GM19397 (cell line): Measurements from ENCODE around the gene PKLR.
A peak's percentile ranks its signal among the peaks of the same experiment; 100 is the strongest.

Source experiments
- ATAC-seq: cut with Tn5 transposase; IDR thresholded peaks from one replicate; pipeline ENCODE4 v1.9.1; 2021; ENCODE audit warnings: mild to moderate bottlenecking, moderate library complexity; ENCODE audit not compliant: unreplicated experiment

PKLR gene

DNA sequence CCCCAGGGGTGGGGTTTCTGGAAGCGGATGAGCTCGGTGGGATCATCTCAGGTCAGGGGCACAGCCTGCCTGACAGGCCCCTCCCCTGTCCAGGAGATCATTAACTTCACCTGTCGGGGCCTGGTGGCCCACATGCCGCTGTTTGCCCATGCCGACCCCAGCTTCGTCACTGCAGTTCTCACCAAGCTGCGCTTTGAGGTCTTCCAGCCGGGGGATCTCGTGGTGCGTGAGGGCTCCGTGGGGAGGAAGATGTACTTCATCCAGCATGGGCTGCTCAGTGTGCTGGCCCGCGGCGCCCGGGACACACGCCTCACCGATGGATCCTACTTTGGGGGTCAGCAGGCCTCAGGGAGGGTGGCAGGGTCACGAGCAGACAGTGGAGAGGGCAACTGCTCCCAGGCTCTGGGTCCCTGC is 15.6 kb downstream of the PKLR start:
- no peak for ATAC-seq

- no peak for ATAC-seq
Measured at GRCh38 chr1:155285063-155285462, 16.2 kb downstream of the PKLR start.

GRCh38 chr1:155284476-155284875 is 16.8 kb downstream of the PKLR start:
- ATAC-seq, result no peak

GRCh38 chr1:155282488-155283091 is 18.6 kb downstream of the PKLR start:
- no peak for ATAC-seq

- no peak for ATAC-seq
Measured at GRCh38 chr1:155279268-155279667, 22.0 kb downstream of the PKLR start.

DNA sequence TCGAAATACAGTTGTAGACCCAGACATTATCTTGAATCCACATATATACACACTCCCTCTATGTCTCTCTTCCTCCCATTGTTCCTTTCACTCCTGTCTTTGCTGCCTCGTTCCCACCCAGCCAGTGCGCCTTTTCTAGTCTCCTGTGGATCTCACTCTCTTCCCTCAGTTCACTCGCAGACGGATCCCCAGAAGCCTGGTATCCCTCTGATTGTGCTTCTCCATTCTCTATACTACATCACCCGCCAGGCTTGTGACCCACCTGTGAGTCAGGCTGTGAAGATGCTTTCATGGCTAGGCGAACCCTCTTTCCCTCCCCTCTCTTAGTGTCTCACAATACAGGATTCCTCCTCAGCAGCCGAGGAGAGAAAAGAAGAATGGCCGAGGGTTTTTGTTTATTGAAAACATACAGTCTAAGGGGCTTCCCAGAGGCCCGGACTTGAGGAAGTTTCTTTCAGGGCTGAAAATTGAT is 22.5 kb downstream of the PKLR start:
- ATAC-seq, result no peak

- no peak for ATAC-seq
Measured at GRCh38 chr1:155277902-155278688, 23.1 kb downstream of the PKLR start.

- peak; percentile 59 for ATAC-seq
Measured at GRCh38 chr1:155277070-155277901, 24.0 kb downstream of the PKLR start, which contains the start of gene HCN3. Gene HCN3 (plus strand): TSS chr1:155277463. CDS start chr1:155277591, 128 bp downstream.

DNA sequence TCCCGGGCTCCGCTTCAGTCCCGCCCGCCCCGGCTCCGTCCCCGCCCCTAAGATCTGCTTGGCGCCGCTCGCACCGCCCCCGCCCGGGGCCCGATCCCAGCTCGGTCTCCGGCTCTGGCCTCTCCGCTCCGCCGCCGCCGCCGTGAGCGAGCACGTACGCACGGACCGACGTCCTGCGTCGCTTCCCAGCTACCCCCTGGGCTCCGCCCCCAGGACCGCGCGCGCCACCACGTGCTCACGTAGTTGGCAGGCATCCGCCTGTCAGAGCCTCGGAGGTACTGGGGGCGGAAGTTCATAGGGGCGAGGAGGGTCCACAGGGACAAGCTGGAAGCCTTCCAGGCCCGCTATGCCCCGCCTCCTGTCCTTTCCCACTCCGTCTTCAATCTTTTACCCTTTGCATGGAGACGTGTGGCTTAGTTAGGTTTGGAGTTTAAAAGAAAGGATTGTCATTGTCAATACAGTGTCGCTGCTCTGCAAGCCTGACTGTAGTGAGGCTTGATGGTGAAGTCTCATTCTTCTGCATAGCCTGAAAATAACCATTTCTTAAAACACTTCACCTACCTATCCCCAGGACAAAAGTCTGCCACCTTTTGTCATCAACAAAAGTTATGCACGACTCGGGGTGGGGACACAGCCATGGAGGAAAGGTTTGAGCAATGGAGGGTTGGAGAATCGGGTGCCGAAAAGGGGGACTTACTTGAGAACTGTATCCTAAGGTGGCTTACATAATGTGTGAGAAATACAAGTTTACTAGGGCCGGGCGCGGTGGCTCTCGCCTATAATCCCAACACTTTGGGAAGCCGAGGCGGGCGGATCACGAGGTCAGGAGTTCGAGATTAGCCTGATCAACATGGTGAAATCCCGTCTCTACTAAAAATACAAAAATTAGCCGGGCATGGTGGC is 27.6 kb downstream of the PKLR start, which contains the start of gene CLK2:
Gene CLK2, minus strand, starts transcription at position 162 of the 903 bp plus-strand sequence. CDS start 2,527 bp downstream, outside the sequence.
- ATAC-seq, result peak; percentile 82

GRCh38 chr1:155272466-155273342 is 28.5 kb downstream of the PKLR start:
- ATAC-seq, result peak; percentile 33

DNA sequence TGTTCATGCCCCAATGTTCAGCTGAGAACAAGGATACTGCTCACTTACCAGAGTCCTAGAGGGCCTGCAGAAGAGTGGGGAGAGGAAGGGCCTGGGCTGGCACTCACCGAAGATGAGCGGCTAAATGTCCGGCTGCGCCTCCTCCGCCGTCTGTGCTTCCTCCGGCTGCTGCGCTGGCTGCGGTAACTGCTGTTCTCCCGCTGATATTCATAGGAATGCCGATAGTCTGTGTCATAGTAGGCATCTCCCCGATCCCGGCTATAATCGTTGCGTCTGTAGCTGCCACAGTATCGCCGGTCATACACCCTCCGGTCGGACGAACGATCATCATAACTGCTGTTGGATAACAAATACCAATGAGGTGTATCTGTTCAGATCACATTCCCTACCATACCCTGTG is 31.9 kb downstream of the PKLR start:
- ATAC-seq, result no peak

- ATAC-seq, result no peak
Measured at GRCh38 chr1:155268630-155269029, 32.6 kb downstream of the PKLR start.

- ATAC-seq, result no peak
Measured at GRCh38 chr1:155267373-155267772, 33.9 kb downstream of the PKLR start.

- no peak for ATAC-seq
Measured at GRCh38 chr1:155266553-155266952, 34.7 kb downstream of the PKLR start.

DNA sequence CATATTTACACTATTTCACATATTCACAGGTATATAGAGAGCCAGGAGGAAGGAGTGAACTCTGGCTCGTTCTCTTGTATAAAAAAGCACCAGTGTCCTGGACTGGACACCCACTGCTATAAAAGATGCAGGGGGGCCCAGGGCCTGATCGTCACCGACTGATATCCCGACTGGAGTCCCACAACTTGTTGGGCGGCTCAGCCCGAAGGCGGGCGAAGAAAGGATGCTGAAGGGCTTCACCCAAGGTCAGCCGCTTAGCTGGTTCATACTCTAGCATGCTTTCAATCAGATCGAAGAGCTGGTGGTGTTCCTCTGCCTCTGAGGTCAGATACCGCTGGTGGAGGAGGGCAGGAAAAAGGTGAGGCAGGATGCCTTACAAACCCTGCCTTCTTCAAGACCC is 38.2 kb downstream of the PKLR start:
- no peak for ATAC-seq

DNA sequence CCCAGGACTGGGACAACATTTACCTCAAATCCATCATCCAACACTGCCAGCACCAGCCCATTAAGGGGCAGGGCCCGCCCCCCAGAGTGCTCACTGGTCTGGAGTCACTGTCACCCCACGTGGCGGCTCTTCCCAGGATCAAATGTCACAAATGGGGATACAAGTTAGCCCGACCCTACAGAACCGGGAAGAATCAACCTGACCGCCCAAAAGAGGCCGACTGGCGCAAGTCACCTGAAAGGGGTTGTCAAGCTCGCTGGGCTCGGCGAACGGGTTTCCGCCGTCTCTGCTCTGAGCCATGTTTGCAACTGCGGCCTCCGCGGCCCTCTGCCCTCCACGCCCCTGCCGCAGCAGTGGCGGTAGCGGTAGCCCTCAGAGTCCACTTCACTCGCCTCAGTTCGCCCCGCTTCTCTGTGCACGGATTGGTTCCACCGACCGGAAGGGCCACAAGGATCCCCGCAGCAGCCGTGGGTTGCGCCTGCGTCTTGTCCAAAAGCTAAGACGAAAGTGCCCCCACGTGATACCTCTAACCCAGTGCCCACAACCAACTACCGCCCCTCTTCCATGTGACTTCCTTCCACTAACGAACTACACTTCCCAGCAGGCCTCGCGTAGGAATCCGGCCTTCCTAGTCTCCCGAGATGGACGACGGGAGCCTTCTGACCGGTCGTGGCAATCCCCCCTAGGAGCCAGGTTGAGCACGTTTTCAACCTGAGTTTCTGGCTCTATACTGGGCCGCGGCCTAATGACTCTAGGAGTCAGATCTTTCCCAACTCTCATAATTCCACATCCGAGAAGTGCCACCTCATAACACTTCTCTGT is 39.2 kb downstream of the PKLR start, which contains the start of gene SCAMP3:
Gene SCAMP3, minus strand, starts transcription at position 509 of the 822 bp plus-strand sequence. Its CDS starts 209 bp downstream, at position 300.
- ATAC-seq, result peak; percentile 91

- ATAC-seq, result no peak
Measured at GRCh38 chr1:155261493-155261851, 39.8 kb downstream of the PKLR start.

DNA sequence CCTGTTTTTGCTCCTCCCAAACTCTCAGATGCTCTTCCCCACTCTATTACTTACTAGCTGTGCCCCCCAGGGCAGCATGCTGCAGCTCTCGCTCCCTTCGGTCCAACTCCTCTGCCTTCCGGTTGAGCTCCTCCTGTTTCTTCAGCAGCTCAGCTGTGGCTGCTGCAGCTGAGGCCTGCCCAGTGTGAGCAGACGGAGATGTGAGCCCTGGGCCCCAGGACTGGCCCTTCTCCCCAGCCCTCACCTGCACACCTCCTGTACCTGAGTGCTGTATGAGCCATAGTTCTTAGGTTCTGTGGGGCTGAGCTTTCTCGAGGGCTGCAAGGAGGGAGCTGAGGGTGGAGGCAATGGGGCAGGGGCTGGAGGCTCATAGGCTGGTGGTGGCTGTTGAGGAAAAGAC is 41.0 kb downstream of the PKLR start:
- ATAC-seq, result no peak
